GM12891 (cell line): ENCODE measurements around the gene MT1X.

Experiments
- PAX5 ChIP-seq: IDR thresholded peaks from 2 replicates; pipeline ENCODE4 v1.6.1; 2011; ENCODE audit warnings: low read length, moderate library complexity, mild to moderate bottlenecking; ENCODE audit not compliant: insufficient read depth, severe bottlenecking
- POLR2A ChIP-seq: IDR thresholded peaks from 2 replicates; pipeline ENCODE4 v1.6.1; 2011; ENCODE audit warnings: low read depth, low read length, control low read depth
- POLR2AphosphoS5 ChIP-seq: IDR thresholded peaks from 2 replicates; pipeline ENCODE4 v1.6.1; 2011; ENCODE audit warnings: low read depth, low read length, control low read depth

DNA sequence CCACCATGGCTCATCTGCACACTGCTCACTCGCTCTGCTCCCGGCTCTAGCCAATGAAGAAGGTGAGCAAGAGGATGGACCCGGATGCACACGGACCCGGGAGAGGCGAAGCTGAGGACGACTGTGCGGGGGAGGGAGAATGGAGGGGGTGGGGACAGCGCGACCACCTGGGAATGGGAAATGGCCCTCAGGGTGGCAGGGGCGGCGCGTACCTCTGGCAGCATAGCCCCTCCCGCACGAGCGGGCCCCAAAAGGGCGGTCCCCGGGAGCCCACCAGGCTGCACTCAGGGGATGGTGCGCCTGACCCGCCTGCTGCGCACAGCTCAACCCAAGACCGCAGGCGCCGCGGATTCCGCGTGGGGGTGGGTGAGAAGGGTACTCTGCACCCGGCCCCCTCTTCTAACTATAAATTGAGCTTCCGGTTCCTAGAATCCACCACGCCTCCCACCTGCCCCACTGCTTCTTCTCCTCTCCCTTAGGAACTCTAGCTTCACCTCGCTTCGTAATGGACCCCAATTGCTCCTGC, 6.5 kb upstream of the MT1X start:
- no peak for TF ChIP-seq PAX5
- TF ChIP-seq POLR2AphosphoS5 = no peak
- no peak for TF ChIP-seq POLR2A
